ENCODE results near the gene EXPH5. TPM values are rescaled to one million over a fixed set of nuclear protein-coding genes. Genes with fewer than 3 reads are reported as not detected.

The EXPH5 gene
- total and polyA plus RNA-seq, 12 donors: 0.14 to 7.4 (median 0.98) TPM

DNA sequence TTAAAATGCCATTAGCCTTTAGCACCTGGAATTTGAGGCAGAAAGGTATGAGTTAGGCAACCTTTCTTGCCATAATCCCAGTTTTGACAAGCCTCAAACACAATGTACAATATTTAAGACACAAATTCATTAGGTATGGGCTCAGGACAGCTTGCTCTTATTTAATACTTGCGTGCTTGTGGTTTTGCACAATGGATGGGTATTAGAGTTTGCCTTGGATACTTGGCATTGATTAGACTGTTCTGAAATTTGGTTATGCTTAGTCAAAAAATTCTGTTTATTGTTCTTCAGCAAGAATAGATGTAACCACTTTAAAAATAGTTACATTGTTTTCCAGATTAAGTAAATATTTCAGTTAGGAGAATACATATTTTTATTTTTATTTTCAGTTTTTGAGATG, 120.9 kb downstream of the EXPH5 start:
- Histone ChIP-seq H3K4me1 (replicated peaks in 1 of 2) (peaks cover 0 to 6% of the 10 kb centered on the region in 2 donors), H3K27me3 (no peaks in the 10 kb centered on the region), H3K36me3 (replicated peaks in 1 of 2) (peaks cover 0 to 18% of the 10 kb centered on the region in 2 donors), H3K4me3 (no peak overlapping the region), H3K27ac (no peak overlapping the region), H3K9me3 (replicated peaks in 1 of 3) (no peaks in the 10 kb centered on the region)
- DNase-seq: no peak
- 92 to 98% (median 95%) methylated on average over 1 of the region's 1 CpG for WGBS, 4 donors
- TF ChIP-seq POLR2A (IDR thresholded peaks at IDR 0.05): no peak
- TF ChIP-seq, protein P1, sequence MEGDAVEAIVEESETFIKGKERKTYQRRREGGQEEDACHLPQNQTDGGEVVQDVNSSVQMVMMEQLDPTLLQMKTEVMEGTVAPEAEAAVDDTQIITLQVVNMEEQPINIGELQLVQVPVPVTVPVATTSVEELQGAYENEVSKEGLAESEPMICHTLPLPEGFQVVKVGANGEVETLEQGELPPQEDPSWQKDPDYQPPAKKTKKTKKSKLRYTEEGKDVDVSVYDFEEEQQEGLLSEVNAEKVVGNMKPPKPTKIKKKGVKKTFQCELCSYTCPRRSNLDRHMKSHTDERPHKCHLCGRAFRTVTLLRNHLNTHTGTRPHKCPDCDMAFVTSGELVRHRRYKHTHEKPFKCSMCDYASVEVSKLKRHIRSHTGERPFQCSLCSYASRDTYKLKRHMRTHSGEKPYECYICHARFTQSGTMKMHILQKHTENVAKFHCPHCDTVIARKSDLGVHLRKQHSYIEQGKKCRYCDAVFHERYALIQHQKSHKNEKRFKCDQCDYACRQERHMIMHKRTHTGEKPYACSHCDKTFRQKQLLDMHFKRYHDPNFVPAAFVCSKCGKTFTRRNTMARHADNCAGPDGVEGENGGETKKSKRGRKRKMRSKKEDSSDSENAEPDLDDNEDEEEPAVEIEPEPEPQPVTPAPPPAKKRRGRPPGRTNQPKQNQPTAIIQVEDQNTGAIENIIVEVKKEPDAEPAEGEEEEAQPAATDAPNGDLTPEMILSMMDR (IDR thresholded peaks at IDR 0.05): no peak
- intact Hi-C loops (cut with DNase I): no loop called here

DNA sequence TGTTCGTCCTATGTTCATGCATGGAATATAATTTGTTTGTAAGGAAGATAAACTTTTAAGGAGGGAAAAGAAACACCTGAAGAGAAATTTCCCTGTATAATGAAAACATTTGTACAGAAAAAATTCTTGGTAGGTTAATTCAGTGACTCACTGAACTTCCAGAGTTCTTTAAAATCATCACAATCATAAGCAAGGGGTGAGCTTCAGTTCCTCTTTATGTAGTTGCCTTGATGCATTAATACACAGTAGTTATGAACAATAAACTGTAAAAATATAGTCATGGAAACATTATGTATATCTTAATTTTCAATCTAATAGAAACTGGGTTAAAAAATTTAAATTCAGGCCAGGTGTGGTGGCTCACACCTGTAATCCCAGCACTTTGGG, 125.1 kb downstream of the EXPH5 start:
- peaks cover 0 to 14% of the 10 kb centered on the region in 2 donors for H3K4me1 ChIP-seq (replicated peaks in 1 of 2)
- peak overlapping the region in 3 of 5 donors; percentile 94 to 100 (median 98) for H3K27ac ChIP-seq
- no peak for DNase-seq
- no peak for TF ChIP-seq POLR2A (IDR thresholded peaks at IDR 0.05)
- TF ChIP-seq, protein P1 (IDR thresholded peaks at IDR 0.05): no peak
- H3K36me3 ChIP-seq (replicated peaks in 1 of 2): no peaks in the 10 kb centered on the region
- intact Hi-C loops (cut with DNase I): no loop called here
- H3K9me3 ChIP-seq (replicated peaks in 1 of 3): no peaks in the 10 kb centered on the region
- no peaks in the 10 kb centered on the region for H3K27me3 ChIP-seq
- 36 to 52% (median 45%) methylated on average over 1 of the region's 1 CpG for WGBS, 4 donors
- no peak overlapping the region for H3K4me3 ChIP-seq

DNA sequence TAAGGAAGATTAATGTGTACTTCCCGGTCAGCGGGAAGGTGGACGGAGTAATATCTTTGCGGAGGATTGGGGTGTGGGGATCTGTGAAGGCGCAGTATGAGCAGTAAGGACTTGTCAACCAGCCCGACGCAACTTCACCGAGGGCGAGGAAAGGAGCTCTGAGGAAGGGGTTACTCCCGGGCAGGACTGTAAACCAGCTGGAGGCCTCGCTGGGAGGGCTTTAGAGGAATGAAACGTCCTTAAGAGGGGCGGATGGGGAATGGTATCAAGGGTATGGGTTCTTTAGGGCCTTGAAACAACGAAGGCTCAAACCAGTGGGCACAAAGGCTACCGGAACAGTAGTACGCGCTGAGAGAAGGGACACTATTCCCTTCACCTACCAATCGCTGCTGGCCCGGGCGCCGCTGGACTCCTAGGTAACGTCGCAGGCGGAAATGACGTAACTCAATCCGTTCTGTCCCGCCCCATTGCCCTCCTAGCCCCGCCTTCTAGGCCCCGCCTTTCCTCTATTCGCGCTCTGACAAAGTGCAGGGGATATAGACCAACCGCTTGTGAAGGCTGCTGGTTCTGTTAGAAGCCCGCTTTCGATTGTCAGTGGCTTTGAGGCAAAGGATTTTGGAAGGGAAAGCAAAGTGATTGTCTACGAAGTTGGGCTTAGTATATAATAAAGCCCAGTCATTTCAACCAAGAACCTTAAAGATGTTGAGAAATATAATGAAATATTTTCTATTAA, 126.3 kb downstream of the EXPH5 start, which contains the start of gene C11orf65:
Gene C11orf65 (minus strand): TSS at position 439 of the 733 bp plus-strand sequence. CDS start 5,970 bp downstream, outside the sequence.
- WGBS, 4 donors: 0 to 1% (median 0%) methylated on average over 34 to 35 of the region's 35 CpGs
- TF ChIP-seq POLR2A (IDR thresholded peaks at IDR 0.05): peak; percentile 95 to 99
- TF ChIP-seq, protein P1 (IDR thresholded peaks at IDR 0.05): peak in 1 of 6 experiments; percentile 6
- Histone ChIP-seq H3K4me3 (peak within 1 kb of the TSS in 3 of 4 donors; percentile 50 to 93 (median 63)), H3K27ac (peak within 1 kb of the TSS; percentile 94 to 100 (median 98)), H3K9me3 (replicated peaks in 1 of 3) (no peaks in the 10 kb centered on the region), H3K36me3 (replicated peaks in 1 of 2) (no peaks in the 10 kb centered on the region), H3K27me3 (no peaks in the 10 kb centered on the region), H3K4me1 (replicated peaks in 1 of 2) (peaks cover 0 to 14% of the 10 kb centered on the region in 2 donors)
- intact Hi-C loops (cut with DNase I): no loop called here
- DNase-seq: peak; percentile 96 to 99 (median 98)

DNA sequence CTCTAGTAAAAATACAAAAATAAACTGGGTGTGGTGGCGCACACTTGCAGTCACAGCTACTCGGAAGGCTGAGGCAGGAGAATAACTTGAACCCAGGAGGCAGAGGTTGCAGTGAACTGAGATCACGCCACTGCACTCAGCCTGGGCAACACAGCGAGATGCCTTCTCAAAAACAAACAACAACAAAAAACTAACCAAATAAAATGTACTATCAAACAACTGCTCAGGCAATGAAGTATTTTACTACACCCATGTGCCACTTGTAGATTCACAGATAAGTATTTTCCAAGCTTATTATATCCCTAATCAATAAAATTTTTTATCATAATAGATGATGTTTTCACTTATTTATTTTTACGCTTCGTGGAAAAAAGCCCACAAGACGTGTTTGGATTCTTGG, 127.2 kb downstream of the EXPH5 start:
- no peak for DNase-seq
- peaks cover 0 to 14% of the 10 kb centered on the region in 2 donors for H3K4me1 ChIP-seq (replicated peaks in 1 of 2)
- H3K9me3 ChIP-seq (replicated peaks in 1 of 3): no peaks in the 10 kb centered on the region
- no peaks in the 10 kb centered on the region for H3K27me3 ChIP-seq
- peak overlapping the region; percentile 94 to 100 (median 98) for H3K27ac ChIP-seq
- intact Hi-C loops (cut with DNase I): no loop called here
- TF ChIP-seq, protein P1 (IDR thresholded peaks at IDR 0.05): no peak
- no peak for TF ChIP-seq POLR2A (IDR thresholded peaks at IDR 0.05)
- 30 to 47% (median 33%) methylated on average over 7 of the region's 7 CpGs for WGBS, 4 donors
- H3K4me3 ChIP-seq: peak overlapping the region in 3 of 4 donors; percentile 50 to 93 (median 63)
- H3K36me3 ChIP-seq (replicated peaks in 1 of 2): no peaks in the 10 kb centered on the region

Other genes with a start within 250 kb of the EXPH5 start
- gene C11orf65, start 126.2 kb downstream of the EXPH5 start, total RNA-seq: 1 to 10 TPM in 8 of 9 donors, not detected in 1; 1.4 to 7.1 (median 2.3) TPM
- gene C11orf65, start 126.2 kb downstream of the EXPH5 start, polyA plus RNA-seq: 1 to 10 TPM in 2 of 3 donors, under 1 TPM in 1; 0.84 to 2.6 (median 1.3) TPM
- 10 to 100 TPM; 16.2 to 29.9 (median 19.7) TPM for gene POGLUT3, start 95.4 kb downstream of the EXPH5 start, total RNA-seq
- 10 to 100 TPM in 1 of 3 donors, 1 to 10 TPM in 2; 7.6 to 20.6 (median 8.8) TPM for gene POGLUT3, start 95.4 kb downstream of the EXPH5 start, polyA plus RNA-seq
- gene DDX10, start 71.3 kb upstream of the EXPH5 start, total RNA-seq: 100 to 1,000 TPM in 1 of 9 donors, 10 to 100 TPM in 8; 11.6 to 141 (median 22.6) TPM
- 10 to 100 TPM; 10.6 to 52.6 (median 15.0) TPM for gene DDX10, start 71.3 kb upstream of the EXPH5 start, polyA plus RNA-seq